ENCODE data around the gene TRAPPC12.

TRAPPC12 gene

DNA sequence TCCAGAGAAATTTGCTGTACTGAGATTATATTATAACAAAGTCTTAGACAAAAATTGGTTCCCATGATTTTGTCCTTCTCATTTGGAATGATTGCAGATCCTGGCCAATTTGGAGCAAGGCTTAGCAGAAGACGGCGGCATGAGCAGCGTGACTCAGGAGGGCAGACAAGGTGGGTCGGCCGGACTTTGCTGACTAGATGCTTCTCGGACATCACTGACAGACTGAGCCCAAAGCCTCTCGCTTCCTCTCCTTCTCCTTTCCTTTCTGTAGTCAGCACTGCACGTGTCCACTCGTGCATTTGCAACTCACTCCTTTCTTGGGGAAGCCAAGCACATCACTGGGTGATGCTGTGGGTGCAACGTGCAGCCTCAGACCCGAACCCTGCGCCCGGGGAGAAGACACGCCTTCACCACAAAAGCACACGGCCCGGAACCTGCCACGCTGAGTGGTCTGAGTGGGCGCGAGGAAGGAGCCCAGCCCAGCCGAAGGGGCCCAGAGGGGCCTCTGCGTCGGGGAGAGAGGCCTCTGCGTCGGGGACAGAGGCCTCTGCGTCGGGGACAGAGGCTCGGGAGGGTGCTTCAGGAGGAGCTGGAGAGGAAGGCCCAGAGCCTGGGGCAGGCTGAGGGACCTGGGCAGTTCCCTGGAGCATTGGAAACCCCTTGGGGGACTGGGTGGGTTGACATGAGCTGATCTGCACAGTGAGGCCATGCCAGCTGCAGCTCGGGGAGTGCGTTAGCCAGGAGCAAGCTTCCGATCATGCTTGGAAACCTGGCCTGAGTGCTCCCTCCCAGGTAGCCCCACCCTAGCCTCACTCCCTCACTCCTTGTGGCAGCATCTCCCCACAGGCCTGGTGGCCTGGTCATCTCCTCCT, 78.3 kb downstream of the TRAPPC12 start:
- no peak for DNase-seq

DNA sequence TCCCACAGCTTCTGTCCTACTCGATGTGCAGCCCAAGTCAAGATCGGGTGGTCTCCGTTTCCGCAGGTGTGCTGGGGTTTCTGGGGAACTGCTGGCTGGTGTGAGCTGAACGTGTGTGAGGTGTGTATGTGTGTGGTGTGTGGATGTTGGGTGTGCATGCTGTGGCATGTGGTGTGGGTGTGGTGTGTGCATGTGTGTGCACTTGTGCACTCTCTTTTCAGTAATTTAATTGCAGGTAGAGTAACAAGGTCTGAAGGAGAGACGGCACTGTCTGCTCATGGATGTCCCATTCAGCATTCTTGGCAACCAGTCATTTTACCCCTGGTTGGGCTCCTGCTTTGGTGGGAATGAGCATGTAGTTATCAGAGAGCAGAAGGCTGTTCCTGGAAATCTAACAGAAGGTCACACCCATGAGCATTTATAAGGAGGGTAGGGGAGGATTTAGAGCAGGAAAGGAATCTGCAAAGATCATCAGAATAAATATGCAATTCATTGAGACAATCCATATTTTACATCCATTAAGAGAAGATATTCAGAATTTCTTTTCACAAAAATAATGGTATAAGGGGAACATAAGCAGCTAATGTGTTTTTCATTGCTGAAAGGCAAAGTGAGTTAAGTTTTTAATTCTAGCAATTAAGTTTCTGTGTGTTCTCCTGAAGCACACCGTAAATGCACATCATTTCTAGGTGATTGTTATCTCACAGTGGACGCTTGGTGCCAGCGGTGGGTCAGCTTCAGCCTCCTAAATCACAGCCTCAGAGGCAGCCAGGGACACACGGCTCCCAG, 79.1 kb downstream of the TRAPPC12 start:
- no peak for DNase-seq

DNA sequence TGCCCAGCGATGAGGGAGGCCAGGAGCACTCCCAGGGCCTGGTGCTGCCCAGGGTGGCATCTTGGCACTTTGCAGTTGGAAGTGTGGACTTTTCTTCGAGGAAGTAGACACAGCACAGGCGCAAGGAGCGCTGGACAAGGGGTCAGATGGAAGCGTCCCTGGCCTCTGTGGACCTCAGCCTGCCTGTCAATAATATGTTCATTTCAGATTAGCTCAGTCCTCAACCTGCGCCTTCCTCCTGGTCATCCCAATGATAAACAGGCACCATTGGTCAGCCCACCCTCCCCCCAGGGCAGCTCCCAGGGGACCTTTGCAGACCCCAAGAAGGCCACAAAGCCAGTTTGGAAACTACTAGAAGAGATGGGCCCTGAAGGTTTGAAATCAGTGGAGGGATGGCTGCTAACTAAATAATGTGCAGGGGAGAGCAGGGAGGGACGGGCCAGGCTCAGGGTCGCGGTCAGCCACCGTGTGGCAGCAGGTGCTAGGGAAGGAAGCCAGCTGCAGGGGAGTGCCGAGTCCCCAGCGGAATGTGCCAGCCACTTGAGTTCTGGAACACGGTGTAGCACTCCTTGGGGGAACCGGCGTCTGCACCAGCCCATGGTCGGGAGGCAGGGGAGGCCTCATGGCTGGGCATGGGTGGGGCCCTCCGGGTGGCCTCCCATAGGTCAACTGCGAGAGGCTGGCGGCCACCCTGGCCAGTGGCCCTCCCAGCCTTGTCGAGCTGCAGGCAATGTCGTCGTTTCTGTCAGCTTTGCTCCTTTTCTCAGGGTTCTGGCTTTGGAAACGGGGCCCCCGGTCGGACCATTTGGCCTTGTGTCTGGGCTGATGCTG, 79.9 kb downstream of the TRAPPC12 start:
- DNase-seq = no peak

DNA sequence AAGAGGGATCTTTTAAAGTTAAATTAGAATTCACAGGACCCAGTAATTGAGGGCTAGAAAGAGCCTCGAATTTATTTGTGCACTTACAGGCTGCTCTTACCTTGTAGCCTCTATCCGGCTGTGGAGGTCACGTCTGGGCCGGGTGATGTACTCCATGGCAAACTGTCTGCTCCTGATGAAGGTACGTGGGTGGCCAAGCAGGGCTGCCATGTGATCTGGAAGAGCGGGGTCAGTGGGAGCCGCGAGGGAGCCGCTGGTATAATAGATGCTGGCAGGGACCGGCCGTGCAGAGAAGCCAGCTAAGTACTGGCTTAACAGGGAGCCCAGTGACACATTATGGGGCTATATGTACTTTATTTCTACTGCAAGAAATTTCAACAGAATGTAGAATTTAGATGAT, 80.7 kb downstream of the TRAPPC12 start:
- DNase-seq = no peak

DNA sequence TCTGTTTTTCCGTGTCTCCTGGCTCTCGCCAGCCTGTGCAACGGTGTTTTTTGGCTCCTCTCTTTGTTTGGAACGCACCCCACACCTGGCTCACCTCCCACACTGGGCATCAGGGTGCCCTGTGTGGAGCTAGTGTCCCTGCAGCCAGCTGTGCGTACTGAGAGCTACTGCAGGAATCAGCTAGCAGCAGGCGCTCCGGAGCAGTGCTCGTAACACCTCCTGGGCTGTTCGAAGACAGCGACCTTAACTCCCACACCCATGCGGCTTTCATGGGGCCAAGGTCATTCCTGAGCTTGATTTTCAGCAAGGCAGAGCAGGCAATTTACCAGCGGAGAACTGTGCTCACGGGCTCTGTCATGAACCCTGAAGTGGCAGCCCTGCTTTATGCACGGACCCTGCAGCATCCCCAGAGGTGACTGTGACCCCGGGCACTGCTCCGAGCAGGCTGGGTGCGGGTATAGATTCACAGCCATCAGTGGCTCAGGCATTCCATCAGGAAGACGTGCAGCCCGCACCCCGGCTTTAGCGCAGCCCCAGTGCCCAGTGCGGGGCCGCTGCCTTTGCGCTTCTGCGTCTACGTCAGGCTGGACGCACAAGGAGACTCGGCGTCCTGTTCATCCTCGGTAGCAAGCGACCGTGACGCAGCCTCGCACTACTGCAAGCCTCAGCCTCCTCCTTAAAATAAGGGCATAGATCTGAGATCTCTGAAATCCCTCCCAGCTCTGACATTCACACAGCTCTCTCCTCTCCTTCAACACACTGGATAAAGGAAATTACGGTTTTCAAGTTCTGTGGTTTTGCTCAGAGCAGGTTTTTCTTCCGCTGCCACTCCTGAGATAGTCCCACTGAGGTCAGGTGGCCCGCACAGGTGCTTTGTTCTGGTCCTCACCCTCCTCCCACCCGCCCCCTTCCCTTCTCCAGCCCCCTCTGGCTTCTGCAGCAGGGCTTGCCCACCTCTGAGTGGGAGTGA, 81.6 kb downstream of the TRAPPC12 start:
- DNase-seq = no peak

DNA sequence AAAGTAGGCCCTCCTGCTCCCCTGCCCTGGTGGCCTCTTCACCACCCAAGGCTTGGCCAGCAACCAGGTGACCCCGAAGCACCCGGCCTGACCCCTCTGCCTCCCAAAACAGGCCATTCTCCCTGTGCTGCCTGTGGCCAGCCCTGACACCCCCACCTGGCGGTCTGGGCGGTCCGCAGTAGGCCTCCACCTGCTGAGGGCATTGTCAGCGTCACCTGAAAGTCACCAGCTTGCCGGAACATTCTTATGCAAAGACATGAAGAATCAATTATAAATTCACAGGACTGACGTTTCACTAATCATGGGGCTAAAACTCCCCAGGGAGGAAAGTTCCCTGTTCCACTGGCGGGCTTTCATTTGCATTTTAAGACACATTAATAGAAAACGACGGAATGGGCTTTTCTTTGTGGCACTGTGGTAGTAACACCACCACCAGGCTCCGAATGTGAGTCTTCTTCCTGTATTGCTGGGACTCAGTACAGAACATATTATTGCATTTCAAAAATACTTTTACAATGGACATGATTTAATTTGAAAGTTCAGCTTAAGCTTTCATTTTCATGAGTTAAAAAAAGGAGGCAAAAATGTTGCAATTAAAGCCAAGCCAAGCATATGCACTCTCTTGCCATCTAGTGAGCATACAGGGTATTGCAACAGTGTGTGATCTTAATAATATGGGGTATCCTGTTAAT, 82.5 kb downstream of the TRAPPC12 start:
- no peak for DNase-seq

DNA sequence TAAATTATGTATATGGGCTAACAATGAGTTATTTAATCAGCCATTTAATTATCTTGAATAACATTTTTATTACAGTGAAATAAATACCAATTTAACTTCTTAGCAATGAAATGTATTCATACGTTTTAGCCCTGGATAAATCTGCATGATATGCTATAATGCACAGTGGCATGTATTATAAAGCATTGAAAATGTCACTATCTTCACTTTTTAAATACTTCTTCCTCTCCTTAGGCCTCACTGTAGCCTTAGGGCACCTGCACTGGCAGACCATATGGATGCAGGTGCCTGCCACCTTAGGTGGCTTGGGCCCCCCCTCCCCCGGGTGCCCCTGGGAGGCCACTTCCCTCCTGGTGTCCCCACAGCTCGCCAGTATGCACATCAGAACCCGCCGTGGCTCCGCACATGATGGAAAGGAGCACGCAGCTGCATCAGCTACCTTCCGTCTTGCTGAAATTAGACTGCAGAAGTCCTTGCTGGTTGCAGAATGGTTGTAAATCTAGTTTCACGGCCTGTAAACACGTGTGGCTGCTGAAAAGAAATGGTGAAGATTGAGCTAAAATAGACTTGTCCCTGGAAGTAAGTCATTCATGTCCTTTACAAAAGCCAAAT, 83.1 kb downstream of the TRAPPC12 start:
- DNase-seq = no peak

DNA sequence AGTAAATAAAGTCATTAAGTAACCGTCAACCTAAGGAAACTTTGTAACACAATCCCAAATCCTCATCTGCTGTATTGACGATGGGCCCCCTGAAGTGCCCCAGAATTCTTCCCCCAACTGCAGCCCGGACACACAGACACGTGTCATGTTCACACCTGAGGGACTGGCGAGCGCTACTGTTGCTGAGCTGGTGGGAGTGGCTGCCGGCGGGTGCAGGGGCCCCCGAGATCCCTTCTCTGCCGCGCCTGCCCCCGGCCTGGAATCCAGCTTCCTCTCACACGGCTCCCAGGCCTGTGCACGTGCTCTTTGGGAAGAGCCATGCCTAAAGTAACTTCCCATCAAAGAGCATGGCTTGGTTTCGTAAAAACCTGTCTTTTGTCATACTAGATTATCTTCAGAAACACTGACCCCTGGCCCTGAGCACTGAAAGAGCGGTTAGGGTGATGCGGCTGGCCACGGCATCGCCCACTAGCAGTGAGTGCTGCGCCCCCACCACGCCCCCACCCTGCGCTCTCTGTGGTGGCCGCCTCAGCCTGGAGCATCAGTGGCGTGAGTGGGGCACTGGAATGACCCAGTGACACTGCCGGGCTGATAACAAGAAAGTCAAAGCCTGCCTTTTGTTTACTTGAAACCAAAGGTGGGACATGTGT, 83.8 kb downstream of the TRAPPC12 start:
- no peak for DNase-seq

DNA sequence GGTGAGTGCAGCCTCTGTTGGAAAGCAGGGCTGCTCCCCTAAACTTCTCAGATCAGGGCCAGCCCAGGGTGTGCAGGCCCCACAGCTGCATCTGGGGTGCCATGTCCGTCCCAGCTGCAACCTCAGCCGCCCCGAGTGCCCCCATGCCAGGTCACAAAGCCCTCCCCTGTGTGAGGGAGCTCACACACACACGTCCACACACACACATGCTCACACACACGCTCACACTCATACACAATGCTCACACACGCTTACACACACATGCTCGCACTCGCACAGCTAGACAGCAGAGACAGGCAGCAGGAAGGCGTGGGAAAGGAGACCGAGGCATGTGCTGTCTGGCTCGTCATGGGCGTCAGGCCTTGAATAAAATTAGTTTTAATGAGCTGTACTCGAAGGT, 84.5 kb downstream of the TRAPPC12 start:
- no peak for DNase-seq

DNA sequence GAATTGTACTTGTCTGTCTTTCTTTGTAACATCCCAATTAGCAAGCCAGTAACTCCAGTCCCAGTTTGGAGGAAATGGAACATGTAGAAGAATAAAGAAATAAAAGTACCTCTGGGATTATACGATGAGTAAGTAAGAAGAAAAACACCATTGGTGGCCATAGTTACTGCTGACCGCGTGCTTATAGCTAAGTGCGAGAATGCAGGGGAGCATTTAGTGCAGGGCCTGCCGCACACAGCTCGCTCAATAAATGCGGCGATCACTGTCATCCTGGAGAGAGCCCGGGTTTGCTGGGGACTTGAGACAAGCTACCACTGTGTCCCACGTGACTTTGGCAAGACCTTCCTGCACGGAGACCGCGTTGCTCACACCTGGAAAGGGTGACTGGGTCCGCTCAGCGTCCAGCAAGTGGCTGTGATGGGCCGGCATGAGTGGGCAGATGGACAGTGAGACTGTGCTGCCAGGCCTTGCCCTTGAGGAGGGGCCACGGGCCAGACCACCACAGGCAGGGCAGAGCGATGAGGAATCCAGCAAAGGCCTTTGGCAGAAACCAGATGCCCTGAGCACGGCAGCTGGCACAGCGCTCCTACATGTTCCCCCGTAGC, 85.0 kb downstream of the TRAPPC12 start:
- DNase-seq = no peak

DNA sequence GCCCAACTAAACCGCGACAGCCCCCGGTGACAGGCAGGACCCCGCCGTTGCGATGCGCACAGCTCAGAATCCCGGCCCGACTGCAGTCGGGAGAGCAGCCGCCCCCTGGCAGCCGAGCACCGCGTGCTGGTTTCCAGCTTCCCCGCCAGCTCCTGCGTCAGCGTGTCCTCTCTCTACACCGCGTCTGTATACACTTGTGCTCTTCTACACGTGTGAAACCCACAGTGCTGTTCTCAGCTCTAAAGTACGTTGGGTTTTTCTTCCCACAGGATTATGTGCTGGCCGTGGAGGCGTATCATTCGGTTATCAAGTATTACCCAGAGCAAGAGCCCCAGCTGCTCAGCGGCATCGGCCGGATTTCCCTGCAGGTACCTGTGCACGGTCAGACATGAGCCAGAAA, 85.8 kb downstream of the TRAPPC12 start:
- DNase-seq = no peak

DNA sequence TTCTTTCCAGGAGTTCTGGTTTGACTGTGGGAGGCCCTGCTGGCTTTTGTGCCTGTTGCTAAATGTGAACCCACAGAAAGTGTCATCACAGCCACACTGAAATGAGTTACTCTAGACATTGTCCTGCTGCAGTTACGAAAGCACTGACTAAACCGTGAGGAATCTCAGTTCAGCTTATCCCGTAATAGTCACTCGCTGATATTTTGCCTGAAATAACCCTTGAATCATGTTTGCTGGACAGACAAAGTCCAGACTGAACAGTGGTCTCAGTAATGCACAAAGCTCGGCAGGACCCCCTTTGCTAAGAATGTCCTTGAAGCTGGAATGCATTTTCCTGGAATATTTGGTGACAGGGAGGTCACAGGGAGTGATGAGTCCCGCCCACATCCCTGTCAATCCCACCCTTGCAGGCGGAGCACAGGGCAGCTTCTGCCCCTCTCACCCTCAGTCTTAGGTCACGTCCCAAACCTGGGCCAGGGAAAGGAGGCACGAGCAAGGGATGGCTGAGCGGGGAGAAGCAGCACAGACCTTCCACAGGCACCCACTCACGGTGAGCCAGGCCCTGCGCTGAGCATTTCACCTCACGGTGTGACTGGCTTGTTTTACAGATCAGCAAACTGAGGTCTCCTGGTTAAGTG, 86.5 kb downstream of the TRAPPC12 start:
- no peak for DNase-seq

DNA sequence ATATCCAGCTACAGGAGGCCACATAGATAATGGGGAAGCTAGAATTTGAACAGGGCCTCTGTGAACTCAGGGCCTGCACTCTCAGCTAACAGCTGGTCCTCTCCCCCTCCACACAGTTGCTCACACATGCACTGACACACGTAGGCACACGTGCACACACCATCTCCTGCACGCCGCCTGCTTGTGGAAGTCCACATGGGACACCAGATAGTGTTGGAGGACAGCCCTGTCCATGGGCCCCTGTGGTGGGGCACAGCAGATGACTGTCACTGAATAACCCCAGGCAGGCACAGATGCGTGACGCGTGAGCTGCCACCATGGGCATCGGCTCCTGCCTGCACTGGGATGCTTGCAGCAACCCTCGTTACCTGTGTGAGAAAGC, 87.0 kb downstream of the TRAPPC12 start:
- DNase-seq = no peak

DNA sequence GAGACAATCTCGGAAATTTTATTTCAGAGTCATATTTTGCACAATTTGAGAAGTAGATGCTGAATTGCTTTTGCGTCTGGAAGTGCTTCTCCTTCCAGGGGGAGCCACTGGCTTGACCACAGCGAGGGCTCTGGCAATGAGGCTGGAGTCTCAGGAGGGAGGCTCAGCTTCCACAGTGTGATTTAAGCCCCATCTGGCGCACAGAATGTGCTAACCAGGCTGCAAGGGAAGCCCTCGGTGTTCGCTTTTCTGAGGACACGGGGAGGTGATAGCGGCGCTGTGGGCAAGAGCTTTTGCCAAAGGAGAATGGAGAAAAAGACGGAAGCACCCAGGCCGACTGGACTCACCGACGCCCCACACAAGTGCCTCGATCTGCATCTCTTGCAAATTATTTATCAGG, 87.5 kb downstream of the TRAPPC12 start:
- no peak for DNase-seq

DNA sequence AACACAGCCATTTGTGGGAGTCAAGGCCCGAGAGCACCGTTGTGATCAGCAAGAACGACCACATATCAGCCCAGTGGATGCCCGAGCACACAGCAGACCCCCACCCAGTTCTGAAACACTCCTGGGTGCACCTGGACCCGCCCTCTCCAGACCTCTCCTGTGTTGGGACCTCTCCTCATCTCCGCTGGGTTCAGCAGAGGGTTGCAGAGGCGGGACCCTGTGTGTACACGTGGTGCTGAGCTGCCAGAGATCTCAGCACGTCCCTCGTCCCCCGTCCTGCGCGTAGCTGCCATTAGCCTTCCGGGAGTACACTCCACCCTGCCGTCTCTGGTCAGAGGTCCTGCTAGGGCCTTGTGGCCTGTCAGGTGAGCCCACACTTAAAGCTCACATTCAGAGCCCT, 88.2 kb downstream of the TRAPPC12 start:
- DNase-seq = no peak

DNA sequence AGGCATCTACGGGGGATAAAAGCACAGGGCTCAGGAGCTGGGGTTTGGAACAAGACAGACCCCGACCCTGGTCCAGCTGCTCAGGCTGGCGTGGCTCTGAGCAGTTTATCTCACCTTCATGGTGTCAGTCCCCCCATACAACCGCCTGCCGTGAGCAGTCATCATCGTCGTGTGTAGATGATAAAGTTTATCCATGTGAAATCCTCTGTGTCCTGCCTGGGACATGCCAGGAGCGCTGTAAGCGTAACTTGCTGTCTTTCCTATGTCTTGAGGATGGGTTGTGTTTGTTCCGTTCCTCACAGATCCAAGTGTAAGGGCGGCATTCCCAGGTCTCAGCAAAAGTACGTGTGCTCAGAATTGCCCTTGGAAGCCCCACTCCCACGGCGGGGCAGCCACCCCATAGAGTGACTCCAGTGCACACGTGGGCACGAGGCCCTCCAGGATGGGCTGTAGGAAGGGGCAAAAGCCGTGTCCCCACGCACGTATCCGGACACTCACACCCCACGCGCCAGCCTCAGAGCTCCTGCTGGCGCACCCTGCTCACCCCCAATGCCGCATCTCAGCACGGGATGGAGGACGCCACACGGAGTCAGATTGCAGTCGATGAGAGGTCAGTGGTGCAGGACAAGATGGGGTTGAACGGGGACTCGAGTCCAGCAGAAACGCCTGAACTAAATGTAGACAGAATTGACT, 88.9 kb downstream of the TRAPPC12 start:
- DNase-seq = no peak

DNA sequence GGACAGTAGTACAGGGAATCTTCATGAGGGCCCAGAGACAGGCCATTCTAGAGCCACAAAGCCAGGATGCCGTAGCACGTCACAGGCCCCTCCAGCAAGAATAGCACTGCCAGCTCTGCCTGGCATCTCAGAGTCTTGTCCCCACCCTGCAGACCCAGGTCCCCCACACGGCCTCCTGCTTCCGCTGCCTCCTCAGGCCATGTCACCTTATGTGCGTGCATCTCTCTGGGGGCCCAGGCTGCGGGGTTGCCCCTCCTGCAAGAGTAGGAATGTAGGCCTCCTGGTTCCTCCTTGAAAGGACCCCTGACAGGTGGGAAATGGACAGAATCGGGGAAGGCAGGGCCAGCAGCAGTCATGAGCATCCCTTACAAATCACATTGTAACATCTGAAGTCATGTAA, 90.0 kb downstream of the TRAPPC12 start:
- no peak for DNase-seq

DNA sequence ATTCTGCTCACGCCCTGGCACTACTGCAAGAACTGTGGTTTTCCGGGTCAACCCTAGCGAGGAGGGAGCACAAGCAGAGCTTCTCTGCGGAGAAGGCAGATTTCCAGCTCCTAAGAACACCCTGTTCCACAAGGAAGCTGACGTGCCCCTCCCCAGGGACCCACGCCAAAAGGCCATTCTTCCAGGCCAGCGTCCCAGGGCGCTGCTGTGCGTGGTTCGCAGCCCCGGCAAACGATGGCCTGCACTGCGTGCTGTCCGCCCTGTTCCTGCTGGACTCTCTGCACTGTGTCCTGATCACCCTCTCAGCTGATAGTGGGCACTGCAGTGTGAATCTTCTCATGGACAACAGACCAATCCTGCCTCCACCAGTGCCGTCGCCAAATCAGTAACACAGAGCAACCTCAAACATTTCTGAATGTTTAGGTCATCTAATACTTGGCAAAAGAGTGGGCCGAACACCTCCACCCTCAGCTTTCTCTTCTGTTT, 90.7 kb downstream of the TRAPPC12 start:
- no peak for DNase-seq

Measured in activated CD4-positive, alpha-beta T cell treated with anti-CD3 and anti-CD28 coated beads, Interleukin-2, amount 50 U/mL, for 4 hours (primary cell).